GM23338 (cell line): ENCODE measurements around the gene DERA. TPM values are rescaled to one million over a fixed set of nuclear protein-coding genes. Genes with fewer than 3 reads are reported as not detected.

Experiments
- ATAC-seq: fragments of 200-7000 bp; cut with Tn5 transposase; 3 replicates; pipeline ENCODE4 v1.9.1; 2020
- DNase-seq: peaks from one replicate; pipeline ENCODE4 v3.0.0-alpha.2; 2015; ENCODE audit warnings: low spot score
- H2AFZ ChIP-seq: fragments of 200-600 bp; sonication (generic); 2 replicates; pipeline ENCODE4 v1.8.0; 2016; ENCODE audit warnings: antibody characterized with exemption, mild to moderate bottlenecking, moderate library complexity
- H3F3A ChIP-seq: fragments of 200-600 bp; sonication (generic); replicated peaks from 2 replicates; pipeline ENCODE4 v1.8.0; 2017; ENCODE audit warnings: antibody characterized with exemption, mixed run types, low read depth
- H3K27ac ChIP-seq: fragments of 200-600 bp; sonication (generic); 2 replicates; pipeline ENCODE4 v1.6.1; 2016; ENCODE audit warnings: low read depth
- H3K27me3 ChIP-seq: fragments of 200-600 bp; sonication (generic); 2 replicates; pipeline ENCODE4 v1.8.0; 2016; ENCODE audit warnings: mild to moderate bottlenecking, mixed run types, moderate library complexity; ENCODE audit not compliant: insufficient read depth
- H3K36me3 ChIP-seq: fragments of 200-600 bp; sonication (generic); 2 replicates; pipeline ENCODE4 v1.8.0; 2016; ENCODE audit warnings: mild to moderate bottlenecking; ENCODE audit not compliant: insufficient read depth
- H3K4me1 ChIP-seq: fragments of 200-600 bp; sonication (generic); 2 replicates; pipeline ENCODE4 v1.8.0; 2016; ENCODE audit warnings: mild to moderate bottlenecking, moderate library complexity; ENCODE audit not compliant: insufficient read depth
- H3K4me2 ChIP-seq: fragments of 200-600 bp; sonication (generic); 2 replicates; pipeline ENCODE4 v1.7.1; 2017; ENCODE audit warnings: mixed run types
- H3K4me3 ChIP-seq: fragments of 200-600 bp; sonication (generic); 2 replicates; pipeline ENCODE4 v1.6.1; 2016; ENCODE audit warnings: mixed run types
- H3K79me2 ChIP-seq: fragments of 200-600 bp; sonication (generic); replicated peaks from 2 replicates; pipeline ENCODE4 v1.8.0; 2017; ENCODE audit warnings: mild to moderate bottlenecking; ENCODE audit not compliant: insufficient read depth
- H3K9me2 ChIP-seq: fragments of 200-600 bp; sonication (generic); 2 replicates; pipeline ENCODE4 v1.8.0; 2017; ENCODE audit not compliant: insufficient read depth
- H4K20me1 ChIP-seq: fragments of 200-600 bp; sonication (generic); replicated peaks from 2 replicates; pipeline ENCODE4 v1.8.0; 2017; ENCODE audit warnings: mild to moderate bottlenecking; ENCODE audit not compliant: insufficient read depth
- H3K27ac Mint-ChIP-seq: 2 replicates; pipeline ENCODE4 v1.8.0; 2020; ENCODE audit warnings: inconsistent platforms, mild to moderate bottlenecking, moderate library complexity, mixed read lengths
- H3K27me3 Mint-ChIP-seq: 3 replicates; pipeline ENCODE4 v1.8.0; 2022; ENCODE audit warnings: low read depth, mild to moderate bottlenecking, moderate library complexity, mixed read lengths, inconsistent platforms; ENCODE audit not compliant: insufficient read depth, poor library complexity
- H3K36me3 Mint-ChIP-seq: 3 replicates; pipeline ENCODE4 v1.8.0; 2021; ENCODE audit warnings: low read depth, mild to moderate bottlenecking, inconsistent platforms, moderate library complexity, mixed read lengths
- H3K4me1 Mint-ChIP-seq: 3 replicates; pipeline ENCODE4 v1.8.0; 2020; ENCODE audit warnings: mild to moderate bottlenecking, inconsistent platforms, mixed read lengths
- H3K4me3 Mint-ChIP-seq: 3 replicates; pipeline ENCODE4 v1.8.0; 2021; ENCODE audit warnings: moderate library complexity, mild to moderate bottlenecking, inconsistent platforms, mixed read lengths
- H3K9me3 Mint-ChIP-seq: 3 replicates; pipeline ENCODE4 v1.8.0; 2020; ENCODE audit warnings: moderate library complexity, mild to moderate bottlenecking, inconsistent platforms, mixed read lengths
- CREB1 ChIP-seq: fragments of 250-450 bp; sonication (Bioruptor Pico); IDR thresholded peaks from 2 replicates; pipeline ENCODE4 v1.5.0; 2020; ENCODE audit warnings: low read depth, mild to moderate bottlenecking, moderate library complexity
- ETS1 ChIP-seq: IDR thresholded peaks from 2 replicates; pipeline ENCODE4 v1.6.1; 2016; ENCODE audit warnings: antibody characterized with exemption
- EZH2 ChIP-seq: fragments of 200-600 bp; sonication (generic); IDR thresholded peaks from one replicate; pipeline ENCODE4 v1.8.0; 2017; ENCODE audit warnings: antibody characterized with exemption, mild to moderate bottlenecking, low read depth; ENCODE audit not compliant: unreplicated experiment
- EZH2phosphoT487 ChIP-seq: fragments of 200-600 bp; sonication (generic); IDR thresholded peaks from one replicate; pipeline ENCODE4 v1.8.1; 2018; ENCODE audit warnings: antibody characterized with exemption; ENCODE audit not compliant: unreplicated experiment
- JUNB ChIP-seq: IDR thresholded peaks from one replicate; pipeline ENCODE4 v1.6.1; 2016; ENCODE audit warnings: antibody characterized with exemption; ENCODE audit not compliant: unreplicated experiment
- NANOG ChIP-seq: IDR thresholded peaks from 2 replicates; pipeline ENCODE4 v1.6.1; 2016; ENCODE audit warnings: antibody characterized with exemption, borderline replicate concordance
- POLR2AphosphoS5 ChIP-seq: IDR thresholded peaks from 2 replicates; pipeline ENCODE4 v1.6.1; 2016; ENCODE audit warnings: antibody characterized with exemption, low read depth
- REST ChIP-seq: IDR thresholded peaks from one replicate; pipeline ENCODE4 v1.6.1; 2018; ENCODE audit warnings: antibody characterized with exemption; ENCODE audit not compliant: unreplicated experiment
- STAT1 ChIP-seq: IDR thresholded peaks from one replicate; pipeline ENCODE4 v1.6.1; 2016; ENCODE audit warnings: antibody characterized with exemption; ENCODE audit not compliant: unreplicated experiment
- ZNF114 ChIP-seq: fragments of 250-450 bp; sonication (Bioruptor Pico); IDR thresholded peaks from 2 replicates; pipeline ENCODE4 v1.5.0; 2020; ENCODE audit warnings: mild to moderate bottlenecking, moderate library complexity
- ZNF331 ChIP-seq: fragments of 250-450 bp; sonication (Bioruptor Pico); IDR thresholded peaks from 2 replicates; pipeline ENCODE4 v1.5.0; 2020; ENCODE audit warnings: low read depth, mild to moderate bottlenecking, moderate library complexity
- polyA plus RNA-seq: library from polyadenylated mRNA; unstranded; fragments of >200 nt; fragmentation: Nextera tagmentation; extraction: Ambion mirVana; gene quantifications from 2 replicates; pipeline ENCODE4 v1.2.1, GENCODE V29; 2016
- total RNA-seq: library from RNA; depleted of rRNA; stranded (reverse); fragments of >200 nt; shearing (Covaris generic); gene quantifications from 2 replicates; pipeline ENCODE4 v1.2.3, GENCODE V29; 2014

DERA gene
- total and polyA plus RNA-seq, 2 experiments from 2014 or later = 20.4 to 27.3 TPM

- TF ChIP-seq ZNF114 (CRISPR knock-in tag) = no peak
- no peak for TF ChIP-seq REST
- TF ChIP-seq STAT1 = no peak
- TF ChIP-seq EZH2phosphoT487 = no peak
Measured at GRCh38 chr12:16062611-16063010, 151.5 kb downstream of the DERA start (continued).

GRCh38 chr12:16063726-16064125, 152.6 kb downstream of the DERA start:
- no peaks in the 10 kb centered on the region for H3F3A ChIP-seq
- H3K4me1 Mint-ChIP-seq = no peaks in the 10 kb centered on the region
- no peak overlapping the region for H3K4me3 ChIP-seq
- H3K36me3 Mint-ChIP-seq = no peaks in the 10 kb centered on the region
- no peak overlapping the region for H2AFZ ChIP-seq
- H3K4me3 Mint-ChIP-seq = no peak overlapping the region
- no peak overlapping the region for H3K27ac ChIP-seq
- no peak overlapping the region for H3K4me2 ChIP-seq
- no peaks in the 10 kb centered on the region for H3K27me3 Mint-ChIP-seq
- H3K79me2 ChIP-seq = no peaks in the 10 kb centered on the region
- H3K9me2 ChIP-seq = no peaks in the 10 kb centered on the region; the same call in 1 of the 2 replicates
- H3K27ac Mint-ChIP-seq = no peak overlapping the region
- H4K20me1 ChIP-seq = no peaks in the 10 kb centered on the region
- H3K4me1 ChIP-seq = no peaks in the 10 kb centered on the region
- no peak for ATAC-seq
- no peaks in the 10 kb centered on the region for H3K36me3 ChIP-seq
- no peak for TF ChIP-seq ETS1
- no peak for TF ChIP-seq EZH2
- TF ChIP-seq POLR2AphosphoS5 = no peak
- TF ChIP-seq CREB1 (CRISPR knock-in tag) = no peak
- no peak for TF ChIP-seq ZNF331 (CRISPR knock-in tag)
- no peak for TF ChIP-seq NANOG
- TF ChIP-seq ZNF114 (CRISPR knock-in tag) = no peak
- no peaks in the 10 kb centered on the region for H3K27me3 ChIP-seq
- H3K9me3 Mint-ChIP-seq = no peaks in the 10 kb centered on the region
- no peak for DNase-seq

- H3K9me3 Mint-ChIP-seq = no peaks in the 10 kb centered on the region
- no peak overlapping the region for H3K27ac Mint-ChIP-seq
- H3K4me1 Mint-ChIP-seq = no peaks in the 10 kb centered on the region
- H2AFZ ChIP-seq = no peak overlapping the region
- H3K36me3 ChIP-seq = no peaks in the 10 kb centered on the region
- ATAC-seq (no peak), DNase-seq (no peak)
- H3K4me2 ChIP-seq = no peak overlapping the region
- H3F3A ChIP-seq = no peaks in the 10 kb centered on the region
- H3K9me2 ChIP-seq = no peaks in the 10 kb centered on the region
- no peaks in the 10 kb centered on the region for H3K36me3 Mint-ChIP-seq
- no peaks in the 10 kb centered on the region for H3K79me2 ChIP-seq
- H3K4me3 Mint-ChIP-seq = no peak overlapping the region
- no peak overlapping the region for H3K27ac ChIP-seq
- H3K4me3 ChIP-seq = no peak overlapping the region
- no peaks in the 10 kb centered on the region for H3K27me3 Mint-ChIP-seq
- H3K4me1 ChIP-seq = no peaks in the 10 kb centered on the region
- no peaks in the 10 kb centered on the region for H4K20me1 ChIP-seq
- no peaks in the 10 kb centered on the region for H3K27me3 ChIP-seq
- TF ChIP-seq ZNF114 (CRISPR knock-in tag) (no peak), STAT1 (no peak), EZH2phosphoT487 (no peak), NANOG (no peak), EZH2 (no peak), CREB1 (CRISPR knock-in tag) (no peak), ZNF331 (CRISPR knock-in tag) (no peak), JUNB (no peak), POLR2AphosphoS5 (no peak), ETS1 (no peak)
Measured at GRCh38 chr12:16070113-16070512, 159.0 kb downstream of the DERA start.
